HG02938 (cell line): Measurements from ENCODE around the gene SCNM1.
"Not testable (repeated sequence)": the region's sequence is repeated elsewhere in the genome, so short reads cannot be mapped to it uniquely, and the experiment has no call there.

ENCODE experiments used
- ATAC-seq: cut with Tn5 transposase; IDR thresholded peaks from one replicate; pipeline ENCODE4 v1.9.1; 2021; ENCODE audit warnings: mild to moderate bottlenecking, moderate library complexity; ENCODE audit not compliant: unreplicated experiment

SCNM1 gene

GRCh38 chr1:151146412-151147131, 19.4 kb upstream of the SCNM1 start, which contains the start of gene SEMA6C:
TSS of gene SEMA6C (minus strand) at chr1:151146631. CDS start at chr1:151142621, 4,010 bp downstream.
- peak; percentile 95 for ATAC-seq

- no peak for ATAC-seq
Observed at GRCh38 chr1:151147132-151147503, 18.8 kb upstream of the SCNM1 start.

- ATAC-seq = no peak
Observed at GRCh38 chr1:151147665-151148064, 18.3 kb upstream of the SCNM1 start.

GRCh38 chr1:151156515-151156819, 9.5 kb upstream of the SCNM1 start, which contains the start of gene TNFAIP8L2:
TSS of gene TNFAIP8L2 (plus strand) at chr1:151156649. CDS start at chr1:151158698, 2,049 bp downstream.
- no peak for ATAC-seq

GRCh38 chr1:151157067-151157531, 8.8 kb upstream of the SCNM1 start:
- no peak for ATAC-seq

GRCh38 chr1:151158326-151158725, 7.6 kb upstream of the SCNM1 start:
- ATAC-seq = no peak

GRCh38 chr1:151158751-151159251, 7.1 kb upstream of the SCNM1 start:
- no peak for ATAC-seq

- no peak for ATAC-seq
Observed at GRCh38 chr1:151159373-151159772, 6.6 kb upstream of the SCNM1 start.

GRCh38 chr1:151164732-151165280, 1.1 kb upstream of the SCNM1 start:
- ATAC-seq = no peak

GRCh38 chr1:151165281-151165737, 635 bp upstream of the SCNM1 start:
- no peak for ATAC-seq

GRCh38 chr1:151166505-151166956, 587 bp downstream of the SCNM1 start:
- ATAC-seq = no peak

GRCh38 chr1:151167116-151167515, 1.2 kb downstream of the SCNM1 start:
- no peak for ATAC-seq

GRCh38 chr1:151171190-151171589, 5.2 kb downstream of the SCNM1 start:
- ATAC-seq = no peak

- no peak for ATAC-seq
Observed at GRCh38 chr1:151175041-151175741, 9.2 kb downstream of the SCNM1 start.

- no peak for ATAC-seq
Observed at GRCh38 chr1:151175863-151176262, 9.9 kb downstream of the SCNM1 start, which contains the start of gene TMOD4. TSS of gene TMOD4 (minus strand) at chr1:151175981. CDS start at chr1:151174875, 1,106 bp downstream.

- no peak for ATAC-seq
Observed at GRCh38 chr1:151176514-151177045, 10.6 kb downstream of the SCNM1 start.

- no peak for ATAC-seq
Observed at GRCh38 chr1:151184211-151184610, 18.3 kb downstream of the SCNM1 start.

GRCh38 chr1:151187205-151187604, 21.3 kb downstream of the SCNM1 start:
- no peak for ATAC-seq

GRCh38 chr1:151188667-151189066, 22.7 kb downstream of the SCNM1 start:
- not testable (repeated sequence) for ATAC-seq

GRCh38 chr1:151189637-151190445, 23.9 kb downstream of the SCNM1 start, which contains the start of gene VPS72:
TSS of gene VPS72 (minus strand) at chr1:151190197. CDS start at chr1:151190121, 76 bp downstream.
- peak; percentile 91 for ATAC-seq
